ENCODE data around the gene KLF16.

- TF ChIP-seq CTCF (IDR thresholded peaks at IDR 0.05) (no peak), POLR2A (IDR thresholded peaks at IDR 0.05) (no peak)
Observed at GRCh38 chr19:1874554-1875185, 11.3 kb upstream of the KLF16 start.

Data from testis (tissue), 2 donors.